Measurements from ENCODE around the gene FKBP15. TPM values are rescaled to one million over a fixed set of nuclear protein-coding genes. Genes with fewer than 3 reads are reported as not detected.

Gene FKBP15
- total RNA-seq, 1 experiment from 2014 or later = 33.5 TPM

DNA sequence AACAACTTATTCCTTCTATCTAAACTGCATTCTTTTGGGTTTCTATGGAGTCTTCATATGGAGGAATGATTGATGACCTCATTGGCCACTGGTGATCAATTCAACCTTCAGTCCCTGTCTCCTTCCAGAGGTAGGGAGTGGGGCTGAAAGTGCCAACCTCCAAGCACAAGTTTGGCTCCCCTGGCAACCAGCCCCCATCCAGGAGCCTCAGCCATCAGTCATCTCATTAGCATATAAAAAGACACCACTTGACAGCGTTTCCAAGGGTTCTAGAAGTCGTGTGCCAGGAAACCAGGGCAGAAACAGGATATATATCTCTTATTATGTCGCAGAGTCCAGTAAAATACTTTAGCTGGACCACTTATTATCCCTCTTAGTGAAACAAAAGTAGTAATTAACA, 60.5 kb downstream of the FKBP15 start:
- H3K4me1 ChIP-seq (replicated peaks; ENCODE audit: insufficient read depth) = no peaks in the 10 kb centered on the region
- ChIA-PET POLR2A (ENCODE audit: unreplicated experiment) (no interaction called here), CTCF (no interaction called here)
- TF ChIP-seq EZH2 (IDR thresholded peaks at IDR 0.05; ENCODE audit: low read depth) = no peak
- TF ChIP-seq, protein P1, sequence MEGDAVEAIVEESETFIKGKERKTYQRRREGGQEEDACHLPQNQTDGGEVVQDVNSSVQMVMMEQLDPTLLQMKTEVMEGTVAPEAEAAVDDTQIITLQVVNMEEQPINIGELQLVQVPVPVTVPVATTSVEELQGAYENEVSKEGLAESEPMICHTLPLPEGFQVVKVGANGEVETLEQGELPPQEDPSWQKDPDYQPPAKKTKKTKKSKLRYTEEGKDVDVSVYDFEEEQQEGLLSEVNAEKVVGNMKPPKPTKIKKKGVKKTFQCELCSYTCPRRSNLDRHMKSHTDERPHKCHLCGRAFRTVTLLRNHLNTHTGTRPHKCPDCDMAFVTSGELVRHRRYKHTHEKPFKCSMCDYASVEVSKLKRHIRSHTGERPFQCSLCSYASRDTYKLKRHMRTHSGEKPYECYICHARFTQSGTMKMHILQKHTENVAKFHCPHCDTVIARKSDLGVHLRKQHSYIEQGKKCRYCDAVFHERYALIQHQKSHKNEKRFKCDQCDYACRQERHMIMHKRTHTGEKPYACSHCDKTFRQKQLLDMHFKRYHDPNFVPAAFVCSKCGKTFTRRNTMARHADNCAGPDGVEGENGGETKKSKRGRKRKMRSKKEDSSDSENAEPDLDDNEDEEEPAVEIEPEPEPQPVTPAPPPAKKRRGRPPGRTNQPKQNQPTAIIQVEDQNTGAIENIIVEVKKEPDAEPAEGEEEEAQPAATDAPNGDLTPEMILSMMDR (conservative IDR thresholded peaks at IDR 0.05) = no peak
- no TSS peak for BruUV-seq (replicated peaks)
- H2AFZ ChIP-seq = no peak overlapping the region
- no peak for DNase-seq
- intact Hi-C loops (cut with micrococcal nuclease; ENCODE audit: unreplicated experiment) = no loop called here
- no peak overlapping the region for H3K4me3 ChIP-seq
- H3K27me3 ChIP-seq (ENCODE audit: insufficient read depth, low read depth) = no peaks in the 10 kb centered on the region
- H3K4me2 ChIP-seq = no peak overlapping the region
- no peaks in the 10 kb centered on the region for H3K9me3 ChIP-seq (ENCODE audit: insufficient read depth, low read depth)
- no peaks in the 10 kb centered on the region for H3F3A ChIP-seq (ENCODE audit: insufficient read depth, low read depth)
- H4K20me1 ChIP-seq (ENCODE audit: insufficient read depth) = no peaks in the 10 kb centered on the region
- no peak overlapping the region for H3K27ac ChIP-seq
- 0 out of 2 replicates have a peak, but pooled peaks cover 10% of the 10 kb centered on the region for H3K36me3 ChIP-seq (ENCODE audit: low read depth)
- no peaks in the 10 kb centered on the region for H3K79me2 ChIP-seq (ENCODE audit: low read depth)
- 0 out of 2 replicates have a peak, but pooled peaks cover 4% of the 10 kb centered on the region for H3K9me2 ChIP-seq (ENCODE audit: insufficient read depth)

DNA sequence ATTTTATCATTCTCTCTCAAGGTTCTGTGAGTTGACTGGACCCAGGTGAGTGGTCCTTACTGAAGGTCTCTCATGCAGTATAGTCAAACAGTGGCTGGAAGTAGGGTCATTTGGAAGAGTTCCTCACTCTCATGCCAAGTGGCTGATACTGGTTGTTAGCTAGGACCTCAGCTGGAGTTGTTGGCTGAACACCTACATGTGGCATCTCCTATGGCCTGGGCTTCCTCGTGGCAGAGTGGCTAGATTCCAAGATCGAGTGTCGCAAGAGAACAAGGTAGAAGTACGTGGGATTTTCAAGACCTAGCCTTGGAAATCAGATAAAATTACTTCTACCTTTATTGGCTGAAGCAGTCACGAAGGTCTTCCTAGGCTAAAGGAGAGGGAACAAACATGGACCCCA, 62.6 kb downstream of the FKBP15 start:
- Histone ChIP-seq H3F3A (ENCODE audit: insufficient read depth, low read depth) (no peaks in the 10 kb centered on the region), H3K4me3 (no peak overlapping the region), H3K79me2 (ENCODE audit: low read depth) (no peaks in the 10 kb centered on the region), H3K9me2 (ENCODE audit: insufficient read depth) (no peaks in the 10 kb centered on the region), H4K20me1 (ENCODE audit: insufficient read depth) (no peaks in the 10 kb centered on the region), H3K4me1 (replicated peaks; ENCODE audit: insufficient read depth) (peaks cover 4% of the 10 kb centered on the region; the same call in 1 of the 2 replicates), H2AFZ (no peak overlapping the region), H3K27ac (no peak overlapping the region), H3K9me3 (ENCODE audit: insufficient read depth, low read depth) (no peaks in the 10 kb centered on the region), H3K27me3 (ENCODE audit: insufficient read depth, low read depth) (no peaks in the 10 kb centered on the region), H3K4me2 (no peak overlapping the region), H3K36me3 (ENCODE audit: low read depth) (0 out of 2 replicates have a peak, but pooled peaks cover 4% of the 10 kb centered on the region)
- DNase-seq = no peak
- ChIA-PET CTCF (no interaction called here), POLR2A (ENCODE audit: unreplicated experiment) (no interaction called here)
- no peak for TF ChIP-seq EZH2 (IDR thresholded peaks at IDR 0.05; ENCODE audit: low read depth)
- TF ChIP-seq, protein P1 (conservative IDR thresholded peaks at IDR 0.05) = no peak
- no TSS peak for BruUV-seq (replicated peaks)
- intact Hi-C loops (cut with micrococcal nuclease; ENCODE audit: unreplicated experiment) = loop anchor here (10.0 kb wide), 1 partner anchor 116 kb away; the partner anchor contains the start of genes CDC26 and PRPF4

DNA sequence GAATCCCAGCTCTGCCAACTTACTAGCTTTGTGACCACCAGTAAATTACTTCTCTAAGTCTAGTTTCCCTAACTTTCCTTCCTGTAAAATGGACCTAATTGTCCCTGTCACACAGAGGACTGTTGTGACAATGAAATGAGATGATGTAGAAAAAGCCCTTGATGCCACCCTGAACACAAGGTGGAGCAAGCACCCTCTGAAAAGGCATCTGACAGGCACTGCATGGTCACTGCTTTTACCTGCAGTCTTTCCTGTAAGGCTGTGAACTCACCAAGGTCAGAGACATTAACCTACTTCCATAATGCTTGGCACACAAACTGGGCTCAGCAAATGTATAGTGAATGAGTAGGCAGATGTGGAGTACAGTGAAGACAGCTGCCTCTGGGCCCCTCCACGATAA, 64.2 kb downstream of the FKBP15 start:
- Histone ChIP-seq H3K4me2 (no peak overlapping the region), H2AFZ (no peak overlapping the region), H3F3A (ENCODE audit: insufficient read depth, low read depth) (peaks cover 9% of the 10 kb centered on the region), H3K79me2 (ENCODE audit: low read depth) (no peaks in the 10 kb centered on the region), H3K9me2 (ENCODE audit: insufficient read depth) (no peaks in the 10 kb centered on the region), H3K4me3 (no peak overlapping the region), H3K4me1 (replicated peaks; ENCODE audit: insufficient read depth) (peaks cover 20% of the 10 kb centered on the region), H3K27me3 (ENCODE audit: insufficient read depth, low read depth) (no peaks in the 10 kb centered on the region), H4K20me1 (ENCODE audit: insufficient read depth) (no peaks in the 10 kb centered on the region), H3K9me3 (ENCODE audit: insufficient read depth, low read depth) (no peaks in the 10 kb centered on the region), H3K27ac (no peak overlapping the region), H3K36me3 (ENCODE audit: low read depth) (no peaks in the 10 kb centered on the region)
- TF ChIP-seq, protein P1 (conservative IDR thresholded peaks at IDR 0.05) = no peak
- TF ChIP-seq EZH2 (IDR thresholded peaks at IDR 0.05; ENCODE audit: low read depth) = no peak
- no TSS peak for BruUV-seq (replicated peaks)
- DNase-seq = no peak
- intact Hi-C loops (cut with micrococcal nuclease; ENCODE audit: unreplicated experiment) = loop anchor here (10.0 kb wide), 1 partner anchor 118 kb away; the partner anchor contains the start of genes CDC26 and PRPF4
- POLR2A ChIA-PET (ENCODE audit: unreplicated experiment) = no interaction called here
- CTCF ChIA-PET = no interaction called here
